Motor neuron (in vitro differentiated cells): ENCODE data around the gene FAM216B. TPM values are rescaled to one million over a fixed set of nuclear protein-coding genes. Genes with fewer than 3 reads are reported as not detected.
A peak's percentile ranks its signal among the peaks of the same experiment; 100 is the strongest.

Experiments
- ATAC-seq, 8 experiments: fragments of 200-7000 bp; cut with Tn5 transposase; replicated peaks in 6 of 8; 2 replicates each; pipeline ENCODE4 v1.8.0; 2021; ENCODE audit warnings: mild to moderate bottlenecking in 8 of 8, moderate library complexity in 8 of 8
- H3K27ac ChIP-seq, 2 donors: fragments of 250-450 bp; sonication (Bioruptor Pico); 2 replicates each; pipeline ENCODE4 v1.9.0; 2021; ENCODE audit warnings: antibody characterized with exemption in 2 of 2, mild to moderate bottlenecking in 2 of 2, moderate library complexity in 1 of 2
- H3K4me1 ChIP-seq, 2 donors: fragments of 250-450 bp; sonication (Bioruptor Pico); replicated peaks in 1 of 2; 2 replicates each; pipeline ENCODE4 v1.6.1; 2021; ENCODE audit warnings: antibody characterized with exemption in 2 of 2, mild to moderate bottlenecking in 2 of 2, moderate library complexity in 1 of 2
- H3K4me3 ChIP-seq, 5 donors: fragments of 250-450 bp; sonication (Bioruptor Pico); 2 replicates each; pipeline ENCODE4 v1.9.0; 2021; ENCODE audit warnings: antibody characterized with exemption in 5 of 5, mild to moderate bottlenecking in 5 of 5, moderate library complexity in 4 of 5
- WGBS, 10 experiments: fragments of 450-650 bp; shearing (Covaris generic); methylation state at CpG; one replicate each; pipeline ENCODE4 v1.0.0; 2022; 5-methylcytosine and 5-hydroxymethylcytosine counted together
- in situ Hi-C, 9 experiments: fragments of 400-800 bp; cut with MboI; loops; one replicate each; pipeline ENCODE4 v1.15.0; 2021; ENCODE audit warnings: low sequenced_read_pairs in 9 of 9, low pct_unique_long_range_greater_than_20kb in 2 of 9; ENCODE audit not compliant: unreplicated experiment in 9 of 9
- total RNA-seq, 8 experiments: library from RNA; unstranded; fragments of 300-600 nt; gene quantifications; 2 replicates each; pipeline versions ENCODE4 v1.2.3 to v1.2.4, GENCODE V29; 2022

The FAM216B gene
- total RNA-seq, 8 experiments from 2014 or later: 0.05 to 11.5 (median 0.17) TPM; not detected in 1

- in situ Hi-C loops: no loop called here
- Histone ChIP-seq H3K4me1 (peaks cover 0 to 4% of the 10 kb centered on the region in 2 donors), H3K27ac (no peak overlapping the region), H3K4me3 (no peak overlapping the region)
- 16 to 96% (median 88%) methylated on average over 2 to 4 of the region's 4 CpGs; no CpG with 5 or more reads in 1 of the 10 experiments for WGBS, 10 experiments
- peak in 3 of 8 experiments; percentile 70 to 94 (median 92) for ATAC-seq
These were observed 10.8 kb downstream of the FAM216B start for GRCh38 chr13:42792154-42792553.

- peak in 3 of 8 experiments; percentile 15 to 49 (median 36) for ATAC-seq
- Histone ChIP-seq H3K27ac (no peak overlapping the region), H3K4me1 (peaks cover 2 to 13% of the 10 kb centered on the region in 2 donors), H3K4me3 (no peak overlapping the region)
- 27 to 83% (median 63%) methylated on average over 1 to 5 of the region's 5 CpGs; no CpG with 5 or more reads in 2 of the 10 experiments for WGBS, 10 experiments
- in situ Hi-C loops: no loop called here
These were observed 13.3 kb downstream of the FAM216B start for GRCh38 chr13:42794577-42795275.

GRCh38 chr13:42795666-42796065 lies 14.3 kb downstream of the FAM216B start:
- ATAC-seq: no peak
- 60 to 100% (median 84%) methylated on average over 1 to 2 of the region's 2 CpGs; no CpG with 5 or more reads in 4 of the 10 experiments for WGBS, 10 experiments
- H3K27ac ChIP-seq: no peak overlapping the region
- H3K4me3 ChIP-seq: no peak overlapping the region
- in situ Hi-C loops: no loop called here
- H3K4me1 ChIP-seq: peaks cover 2 to 13% of the 10 kb centered on the region in 2 donors

GRCh38 chr13:42796747-42797356 lies 15.5 kb downstream of the FAM216B start:
- in situ Hi-C loops: no loop called here
- ATAC-seq: no peak
- H3K4me1 ChIP-seq: peaks cover 2 to 13% of the 10 kb centered on the region in 2 donors
- H3K4me3 ChIP-seq: no peak overlapping the region
- no peak overlapping the region for H3K27ac ChIP-seq
- 58 to 93% (median 84%) methylated on average over 1 to 7 of the region's 7 CpGs; no CpG with 5 or more reads in 1 of the 10 experiments for WGBS, 10 experiments

GRCh38 chr13:42798118-42798517 lies 16.7 kb downstream of the FAM216B start:
- ATAC-seq: peak in 2 of 8 experiments; percentile 15 to 44
- Histone ChIP-seq H3K4me1 (peaks cover 2 to 13% of the 10 kb centered on the region in 2 donors), H3K4me3 (no peak overlapping the region), H3K27ac (peak overlapping the region in 1 of 2 donors; percentile 38)
- in situ Hi-C loops: no loop called here
- WGBS, 10 experiments: 13 to 100% (median 69%) methylated on average over 1 to 6 of the region's 6 CpGs

- 0 to 100% (median 67%) methylated on average over 1 to 5 of the region's 5 CpGs for WGBS, 10 experiments
- in situ Hi-C loops: no loop called here
- H3K4me3 ChIP-seq: no peak overlapping the region
- no peak overlapping the region for H3K27ac ChIP-seq
- peaks cover 2 to 13% of the 10 kb centered on the region in 2 donors for H3K4me1 ChIP-seq
- ATAC-seq: peak in 3 of 8 experiments; percentile 64 to 96 (median 74)
These were observed 18.8 kb downstream of the FAM216B start for GRCh38 chr13:42800109-42800643.

- in situ Hi-C loops: no loop called here
- no peak for ATAC-seq
- WGBS, 10 experiments: 53 to 100% (median 67%) methylated on average over 1 to 2 of the region's 2 CpGs; no CpG with 5 or more reads in 3 of the 10 experiments
These were observed 22.3 kb downstream of the FAM216B start for GRCh38 chr13:42803563-42804204.

GRCh38 chr13:42804244-42804874 lies 23.0 kb downstream of the FAM216B start:
- Histone ChIP-seq H3K4me3 (no peak overlapping the region), H3K27ac (no peak overlapping the region), H3K4me1 (no peaks in the 10 kb centered on the region)
- WGBS, 10 experiments: 0 to 100% (median 82%) methylated on average over 1 to 4 of the region's 4 CpGs
- in situ Hi-C loops: no loop called here
- ATAC-seq: no peak

More at GRCh38 chr13:42803563-42804204, 22.3 kb downstream of the FAM216B start:
- peaks cover 0 to 3% of the 10 kb centered on the region in 2 donors for H3K4me1 ChIP-seq
- no peak overlapping the region for H3K4me3 ChIP-seq
- no peak overlapping the region for H3K27ac ChIP-seq

- WGBS, 10 experiments: 20 to 73% (median 53%) methylated on average over 1 to 2 of the region's 2 CpGs; no CpG with 5 or more reads in 2 of the 10 experiments
- Histone ChIP-seq H3K4me3 (no peak overlapping the region), H3K4me1 (no peaks in the 10 kb centered on the region), H3K27ac (no peak overlapping the region)
- in situ Hi-C loops: no loop called here
- no peak for ATAC-seq
These were observed 25.9 kb downstream of the FAM216B start for GRCh38 chr13:42807241-42807640.

GRCh38 chr13:42807866-42808265 lies 26.5 kb downstream of the FAM216B start:
- no peak overlapping the region for H3K4me3 ChIP-seq
- in situ Hi-C loops: no loop called here
- no peaks in the 10 kb centered on the region for H3K4me1 ChIP-seq
- peak in 3 of 8 experiments; percentile 46 to 70 (median 56) for ATAC-seq
- no peak overlapping the region for H3K27ac ChIP-seq
- 0 to 100% (median 82%) methylated on average over 1 to 4 of the region's 4 CpGs; no CpG with 5 or more reads in 1 of the 10 experiments for WGBS, 10 experiments

GRCh38 chr13:42808341-42808940 lies 27.1 kb downstream of the FAM216B start:
- Histone ChIP-seq H3K27ac (no peak overlapping the region), H3K4me3 (no peak overlapping the region), H3K4me1 (no peaks in the 10 kb centered on the region)
- 44 to 89% (median 58%) methylated on average over 1 to 5 of the region's 5 CpGs for WGBS, 10 experiments
- ATAC-seq: no peak
- in situ Hi-C loops: no loop called here

GRCh38 chr13:42812316-42812715 lies 30.9 kb downstream of the FAM216B start:
- H3K27ac ChIP-seq: no peak overlapping the region
- peaks cover 0 to 8% of the 10 kb centered on the region in 2 donors for H3K4me1 ChIP-seq
- in situ Hi-C loops: no loop called here
- no peak overlapping the region for H3K4me3 ChIP-seq
- 18 to 95% (median 76%) methylated on average over 2 to 5 of the region's 5 CpGs for WGBS, 10 experiments
- ATAC-seq: peak in 2 of 8 experiments; percentile 17 to 55
